HepG2 (cell line): ENCODE data around the gene C20orf204. TPM values are rescaled to one million over a fixed set of nuclear protein-coding genes. Genes with fewer than 3 reads are reported as not detected.

Experiments
- ATF6 ChIP-seq: sonication (generic); formaldehyde crosslinking; conservative IDR thresholded peaks from 2 replicates; pipeline ENCODE4 v1.4.0; 2020; ENCODE audit warnings: missing genetic modification reagents
- CHCHD3 ChIP-seq: sonication (generic); formaldehyde crosslinking; IDR thresholded peaks from 2 replicates; pipeline ENCODE4 v1.8.0; 2022; ENCODE audit warnings: mild to moderate bottlenecking, missing genetic modification reagents, moderate library complexity
- MIXL1 ChIP-seq: IDR thresholded peaks from 2 replicates; pipeline ENCODE4 v1.6.1; 2016
- NFE2L1 ChIP-seq: sonication (generic); formaldehyde crosslinking; IDR thresholded peaks from 2 replicates; pipeline ENCODE4 v1.4.0; 2020; ENCODE audit warnings: missing genetic modification reagents, mild to moderate bottlenecking, borderline replicate concordance
- RAD21 ChIP-seq: fragments of 450-650 bp; formaldehyde crosslinking; IDR thresholded peaks from 2 replicates; pipeline ENCODE4 v1.5.0; 2020; ENCODE audit warnings: mild to moderate bottlenecking
- SSRP1 ChIP-seq: IDR thresholded peaks from 2 replicates; pipeline ENCODE4 v1.6.1; 2016; ENCODE audit warnings: control low read depth
- TBP ChIP-seq: sonication (generic); formaldehyde crosslinking; IDR thresholded peaks from 2 replicates; pipeline ENCODE4 v1.5.0; 2020; ENCODE audit warnings: missing genetic modification reagents
- THAP9 ChIP-seq: sonication (generic); formaldehyde crosslinking; IDR thresholded peaks from 2 replicates; pipeline ENCODE4; 2020; ENCODE audit warnings: missing genetic modification reagents, mild to moderate bottlenecking, borderline replicate concordance
- ZC3H13 ChIP-seq: sonication (generic); formaldehyde crosslinking; IDR thresholded peaks from 2 replicates; pipeline ENCODE4 v1.8.1; 2023; ENCODE audit warnings: mild to moderate bottlenecking, missing genetic modification reagents, moderate library complexity
- ZEB1 ChIP-seq: IDR thresholded peaks from 2 replicates; pipeline ENCODE4 v1.6.1; 2012; ENCODE audit warnings: mild to moderate bottlenecking, low read depth, inconsistent platforms; ENCODE audit not compliant: insufficient replicate concordance
- ZFAT ChIP-seq: sonication (generic); formaldehyde crosslinking; conservative IDR thresholded peaks from 2 replicates; pipeline ENCODE4 v1.8.1; 2023; ENCODE audit warnings: missing genetic modification reagents, inconsistent platforms
- ZFP91 ChIP-seq: sonication (generic); formaldehyde crosslinking; IDR thresholded peaks from 2 replicates; pipeline ENCODE4 v1.9.0; 2022; ENCODE audit warnings: missing genetic modification reagents, mild to moderate bottlenecking, borderline replicate concordance
- ZNF121 ChIP-seq: sonication (generic); formaldehyde crosslinking; IDR thresholded peaks from 2 replicates; pipeline ENCODE4 v1.5.0; 2020; ENCODE audit warnings: mild to moderate bottlenecking, missing genetic modification reagents
- ZNF251 ChIP-seq: sonication (generic); formaldehyde crosslinking; IDR thresholded peaks from 2 replicates; pipeline ENCODE4 v1.9.0; 2021; ENCODE audit warnings: mild to moderate bottlenecking, missing genetic modification reagents
- ZNF282 ChIP-seq: fragments of 450-650 bp; IDR thresholded peaks from 2 replicates; pipeline ENCODE4 v1.6.1; 2018; ENCODE audit not compliant: partially characterized antibody
- ZNF329 ChIP-seq: sonication (generic); formaldehyde crosslinking; IDR thresholded peaks from 2 replicates; pipeline ENCODE4 v1.9.0; 2021; ENCODE audit warnings: low read depth, mild to moderate bottlenecking, missing genetic modification reagents
- ZNF383 ChIP-seq: sonication (generic); formaldehyde crosslinking; IDR thresholded peaks from 2 replicates; pipeline ENCODE4 v1.4.0; 2020; ENCODE audit warnings: missing genetic modification reagents, mild to moderate bottlenecking, borderline replicate concordance
- ZNF558 ChIP-seq: sonication (generic); formaldehyde crosslinking; IDR thresholded peaks from 2 replicates; pipeline ENCODE4 v1.9.0; 2022; ENCODE audit warnings: mild to moderate bottlenecking, missing genetic modification reagents, borderline replicate concordance
- ZNF770 ChIP-seq: sonication (generic); formaldehyde crosslinking; IDR thresholded peaks from 2 replicates; pipeline ENCODE4 v1.5.0; 2020; ENCODE audit warnings: mild to moderate bottlenecking, missing genetic modification reagents
- polyA plus RNA-seq, 8 experiments: library from polyadenylated mRNA; depleted of rRNA in 3 of 8; stranded (reverse) in 7 of 8; unstranded in 1 of 8; fragments of >200 nt; fragmentation: Illumina TruSeq in 4 of 8; extraction: Trizol in 4 of 8; gene quantifications; 2 replicates each; pipeline versions ENCODE4 v1.2.1 to v1.2.3, GENCODE V29; 2011 to 2016; ENCODE audit warnings: low read depth in 4 of 8, missing spikeins in 1 of 8, mixed read lengths in 1 of 8; ENCODE audit not compliant: insufficient read depth in 1 of 8
- total RNA-seq, 5 experiments: library from RNA; depleted of rRNA; stranded (reverse); fragments of >200 nt; fragmentation: Illumina TruSeq; extraction: Trizol; gene quantifications; 2 replicates each; pipeline ENCODE4 v1.2.3, GENCODE V29; 2016; ENCODE audit warnings: low read depth in 1 of 5

Gene C20orf204
- total and polyA plus RNA-seq, 2 of the 13 experiments (the other 11 are each of a cell fraction or from before 2014, with no cell fraction given): 22.1 to 80.0 TPM

- 0 out of 2 replicates have a peak, but pooled peaks have one; percentile 32 for TF ChIP-seq ZNF558
- no peak for TF ChIP-seq TBP (CRISPR knock-in tag)
- peak; percentile 72 for TF ChIP-seq ZFP91 (CRISPR knock-in tag)
- TF ChIP-seq ZNF329 (CRISPR knock-in tag): no peak
- no peak for TF ChIP-seq NFE2L1
- no peak for TF ChIP-seq ZNF770 (CRISPR knock-in tag)
- no peak for TF ChIP-seq CHCHD3 (CRISPR knock-in tag)
- TF ChIP-seq ZNF121 (CRISPR knock-in tag): no peak
- TF ChIP-seq THAP9: no peak; the same call in 1 of the 2 replicates
- peak; percentile 51 for TF ChIP-seq ZEB1
- TF ChIP-seq MIXL1 (CRISPR knock-in tag): no peak
- TF ChIP-seq SSRP1: peak; percentile 12; the same call in 1 of the 2 replicates
- peak; percentile 82; the same call in 1 of the 2 replicates for TF ChIP-seq ZC3H13 (CRISPR knock-in tag)
- no peak for TF ChIP-seq ZNF282
- no peak for TF ChIP-seq ZNF383 (CRISPR knock-in tag)
- TF ChIP-seq ZFAT (CRISPR knock-in tag): no peak
- TF ChIP-seq ZNF251 (CRISPR knock-in tag): no peak
- TF ChIP-seq ATF6: 0 out of 2 replicates have a peak, but pooled peaks have one; percentile 37
- no peak; the same call in 1 of the 2 replicates for TF ChIP-seq RAD21
Observed at GRCh38 chr20:64040231-64041039, 4.5 kb downstream of the C20orf204 start (continued).
